Endodermal cell (in vitro differentiated cells): ENCODE results near the gene ADD1. TPM values are rescaled to one million over a fixed set of nuclear protein-coding genes. Genes with fewer than 3 reads are reported as not detected.
A peak's percentile ranks its signal among the peaks of the same experiment; 100 is the strongest.

ENCODE experiments used
- DNase-seq: peaks from one replicate; pipeline ENCODE4 v3.0.0-alpha.2; 2017
- H3K27ac ChIP-seq: 2 replicates; pipeline ENCODE4 v1.5.1; 2013; ENCODE audit warnings: mild to moderate bottlenecking, low read depth, low read length, moderate library complexity
- H3K27me3 ChIP-seq: 2 replicates; pipeline ENCODE4 v1.6.1; 2013; ENCODE audit warnings: mild to moderate bottlenecking, low read length, moderate library complexity; ENCODE audit not compliant: insufficient read depth, control insufficient read depth, poor library complexity, severe bottlenecking
- H3K36me3 ChIP-seq: 2 replicates; pipeline ENCODE4 v1.7.0; 2013; ENCODE audit warnings: mild to moderate bottlenecking, low read length, moderate library complexity; ENCODE audit not compliant: control insufficient read depth, insufficient read depth
- H3K4me1 ChIP-seq: one replicate; pipeline ENCODE4 v1.7.0; 2013; ENCODE audit warnings: low read length; ENCODE audit not compliant: control insufficient read depth, insufficient read depth
- H3K4me3 ChIP-seq: 2 replicates; pipeline ENCODE4 v1.5.1; 2013; ENCODE audit warnings: mild to moderate bottlenecking, low read length, moderate library complexity
- H3K9ac ChIP-seq: 2 replicates; pipeline ENCODE4 v1.6.1; 2013; ENCODE audit warnings: mild to moderate bottlenecking, low read length, moderate library complexity; ENCODE audit not compliant: poor library complexity, severe bottlenecking; ENCODE audit errors: extremely low read depth
- H3K9me3 ChIP-seq: 2 replicates; pipeline ENCODE4 v1.6.1; 2013; ENCODE audit warnings: mild to moderate bottlenecking, low read length, moderate library complexity; ENCODE audit not compliant: control insufficient read depth
- H3K27ac Mint-ChIP-seq: 2 replicates; pipeline ENCODE4 v1.8.0; 2020; ENCODE audit warnings: mixed read lengths
- H3K27me3 Mint-ChIP-seq: 2 replicates; pipeline ENCODE4 v1.8.0; 2021; ENCODE audit warnings: mild to moderate bottlenecking, mixed read lengths; ENCODE audit not compliant: insufficient read depth
- H3K36me3 Mint-ChIP-seq: 2 replicates; pipeline ENCODE4 v1.8.0; 2020; ENCODE audit warnings: low read depth, mixed read lengths
- H3K4me1 Mint-ChIP-seq: 2 replicates; pipeline ENCODE4 v1.8.0; 2020; ENCODE audit warnings: mixed read lengths
- H3K4me3 Mint-ChIP-seq: 2 replicates; pipeline ENCODE4 v1.8.0; 2020; ENCODE audit warnings: mild to moderate bottlenecking, moderate library complexity, mixed read lengths
- H3K9me3 Mint-ChIP-seq: 2 replicates; pipeline ENCODE4 v1.8.0; 2020; ENCODE audit warnings: mild to moderate bottlenecking, mixed read lengths
- CTCF ChIP-seq: fragments of 200-600 bp; sonication (generic); conservative IDR thresholded peaks from 2 replicates; pipeline ENCODE4 v1.5.0; 2021; ENCODE audit warnings: antibody characterized with exemption, mild to moderate bottlenecking
- WGBS, 2 experiments: methylation state at CpG; one replicate each; pipeline versions ENCODE4 v1.1.5 to v1.1.7; 2013; ENCODE audit warnings: missing lambda C conversion rate in 2 of 2, mixed read lengths in 1 of 2; ENCODE audit not compliant: insufficient coverage in 1 of 2, insufficient read length in 1 of 2; 5-methylcytosine and 5-hydroxymethylcytosine counted together
- total RNA-seq, 2 donors: library from RNA; stranded (reverse); fragmentation: NEBNext Ultra II Directional in 1 of 2; extraction: Animal tissue kit (Norgen Biotek cat#: 25700) in 1 of 2; gene quantifications; 2 replicates in 1 of 2; 3 replicates in 1 of 2; pipeline ENCODE4 v1.2.1, GENCODE V29; 2021

The ADD1 gene
- total RNA-seq, 2 donors from 2014 or later = 231 to 257 TPM

DNA sequence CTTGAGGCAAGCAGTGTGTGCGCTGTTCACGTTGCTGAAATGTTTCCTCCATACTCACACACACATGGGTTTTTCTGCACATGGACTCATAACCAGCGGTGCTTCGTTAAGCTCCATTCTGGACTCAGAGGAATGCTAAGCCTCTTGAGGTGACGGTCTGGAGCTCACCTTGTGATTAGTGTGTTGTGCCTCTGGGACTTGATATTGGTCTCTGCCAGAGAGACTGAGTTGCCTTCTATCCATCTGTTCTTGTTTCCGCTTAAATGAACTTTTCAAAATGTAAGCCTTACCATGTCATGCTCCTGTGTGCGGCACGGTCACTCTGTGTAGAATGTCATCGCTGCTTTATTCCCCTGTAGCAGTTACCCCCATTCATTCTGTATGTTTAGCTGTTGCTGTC is 42.5 kb downstream of the ADD1 start:
- no peaks in the 10 kb centered on the region for H3K4me1 ChIP-seq
- peaks cover 60% of the 10 kb centered on the region for H3K36me3 Mint-ChIP-seq
- no peak for TF ChIP-seq CTCF

DNA sequence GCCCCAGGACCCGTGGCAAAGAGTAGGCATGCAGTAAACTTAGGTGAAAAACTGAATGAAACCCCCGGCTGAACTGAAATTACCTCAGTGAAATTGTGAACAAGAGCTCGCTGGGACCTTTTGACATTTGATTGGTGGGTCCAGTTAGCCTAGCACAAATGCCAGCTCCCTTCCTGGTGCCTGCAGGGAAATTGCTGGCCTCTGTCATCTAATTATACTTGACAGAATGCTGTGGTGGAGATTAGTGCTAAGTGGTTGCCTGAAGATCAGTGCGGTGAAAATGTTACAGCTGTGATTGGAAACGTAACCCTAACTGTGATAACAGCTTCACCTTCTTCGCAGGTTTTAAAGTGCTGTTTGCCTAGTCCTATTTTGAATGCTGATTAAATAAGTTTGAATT is 43.0 kb downstream of the ADD1 start:
- Histone ChIP-seq H3K4me1 (no peaks in the 10 kb centered on the region), H3K27me3 (no peaks in the 10 kb centered on the region), H3K27ac (no peak overlapping the region), H3K4me3 (peak overlapping the region; percentile 5), H3K9ac (no peak overlapping the region), H3K36me3 (peaks cover 78% of the 10 kb centered on the region), H3K9me3 (no peaks in the 10 kb centered on the region)
- Mint-ChIP-seq H3K4me1 (peaks cover 20% of the 10 kb centered on the region), H3K9me3 (no peaks in the 10 kb centered on the region), H3K36me3 (peaks cover 61% of the 10 kb centered on the region), H3K27ac (no peak overlapping the region), H3K27me3 (no peaks in the 10 kb centered on the region), H3K4me3 (no peak overlapping the region)
- WGBS, 2 experiments = 62 to 89% methylated on average over 4 to 6 of the region's 6 CpGs
- DNase-seq = no peak
- no peak for TF ChIP-seq CTCF

More for the DNA sequence above, 42.5 kb downstream of the ADD1 start:
- Mint-ChIP-seq H3K27me3 (no peaks in the 10 kb centered on the region), H3K9me3 (no peaks in the 10 kb centered on the region), H3K4me1 (peaks cover 21% of the 10 kb centered on the region), H3K4me3 (no peak overlapping the region), H3K27ac (no peak overlapping the region)
- DNase-seq = no peak
- Histone ChIP-seq H3K36me3 (peaks cover 78% of the 10 kb centered on the region), H3K27me3 (no peaks in the 10 kb centered on the region), H3K4me3 (no peak overlapping the region), H3K9ac (no peak overlapping the region), H3K27ac (no peak overlapping the region), H3K9me3 (no peaks in the 10 kb centered on the region)
- 96 to 100% methylated on average over 7 to 9 of the region's 9 CpGs for WGBS, 2 experiments

DNA sequence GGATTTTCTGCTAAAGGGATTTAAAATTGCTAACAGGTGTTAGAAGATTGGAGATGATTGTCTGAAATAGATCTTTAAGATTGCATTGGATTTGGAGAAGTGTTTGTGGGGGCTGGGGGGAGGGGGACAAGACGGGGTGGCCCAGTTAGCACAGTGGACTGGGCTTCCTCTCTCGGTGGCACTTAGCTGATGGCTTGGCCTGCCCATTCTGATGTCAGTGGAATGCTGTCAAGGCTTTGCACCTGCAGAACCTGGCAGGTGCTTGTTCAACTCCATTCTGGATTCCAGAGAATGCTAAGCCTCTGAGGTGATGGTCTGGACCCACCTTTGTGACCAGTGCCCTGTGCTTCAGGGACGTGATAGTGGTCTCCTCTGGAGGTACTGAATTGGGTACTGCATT is 43.7 kb downstream of the ADD1 start:
- no peak overlapping the region for H3K27ac ChIP-seq
- H3K36me3 ChIP-seq = peaks cover 78% of the 10 kb centered on the region
- no peaks in the 10 kb centered on the region for H3K9me3 Mint-ChIP-seq
- H3K4me1 ChIP-seq = no peaks in the 10 kb centered on the region
- 63 to 100% methylated on average over 2 to 3 of the region's 3 CpGs for WGBS, 2 experiments
- peaks cover 59% of the 10 kb centered on the region for H3K36me3 Mint-ChIP-seq
- peak; percentile 49 for DNase-seq
- TF ChIP-seq CTCF = no peak
- H3K9me3 ChIP-seq = no peaks in the 10 kb centered on the region
- no peak overlapping the region for H3K4me3 Mint-ChIP-seq
- no peak overlapping the region for H3K9ac ChIP-seq
- H3K27ac Mint-ChIP-seq = peak overlapping the region; percentile 53
- peak overlapping the region; percentile 5 for H3K4me3 ChIP-seq
- H3K4me1 Mint-ChIP-seq = peaks cover 18% of the 10 kb centered on the region
- H3K27me3 ChIP-seq = no peaks in the 10 kb centered on the region
- H3K27me3 Mint-ChIP-seq = no peaks in the 10 kb centered on the region
